NCI-H2227 treated with DMSO at 0.1 percent for 48 hours (cell line): ENCODE measurements around the gene VPS18.

Experiments
- DNase-seq: peaks from one replicate; lab custom pipeline; 2025; lab: John Stamatoyannopoulos, UW

The VPS18 gene

GRCh38 chr15:40902605-40903561 is 8.6 kb downstream of the VPS18 start:
- DNase-seq, result no peak

- DNase-seq, result no peak
Measured at GRCh38 chr15:40904552-40905201, 10.4 kb downstream of the VPS18 start.

DNA sequence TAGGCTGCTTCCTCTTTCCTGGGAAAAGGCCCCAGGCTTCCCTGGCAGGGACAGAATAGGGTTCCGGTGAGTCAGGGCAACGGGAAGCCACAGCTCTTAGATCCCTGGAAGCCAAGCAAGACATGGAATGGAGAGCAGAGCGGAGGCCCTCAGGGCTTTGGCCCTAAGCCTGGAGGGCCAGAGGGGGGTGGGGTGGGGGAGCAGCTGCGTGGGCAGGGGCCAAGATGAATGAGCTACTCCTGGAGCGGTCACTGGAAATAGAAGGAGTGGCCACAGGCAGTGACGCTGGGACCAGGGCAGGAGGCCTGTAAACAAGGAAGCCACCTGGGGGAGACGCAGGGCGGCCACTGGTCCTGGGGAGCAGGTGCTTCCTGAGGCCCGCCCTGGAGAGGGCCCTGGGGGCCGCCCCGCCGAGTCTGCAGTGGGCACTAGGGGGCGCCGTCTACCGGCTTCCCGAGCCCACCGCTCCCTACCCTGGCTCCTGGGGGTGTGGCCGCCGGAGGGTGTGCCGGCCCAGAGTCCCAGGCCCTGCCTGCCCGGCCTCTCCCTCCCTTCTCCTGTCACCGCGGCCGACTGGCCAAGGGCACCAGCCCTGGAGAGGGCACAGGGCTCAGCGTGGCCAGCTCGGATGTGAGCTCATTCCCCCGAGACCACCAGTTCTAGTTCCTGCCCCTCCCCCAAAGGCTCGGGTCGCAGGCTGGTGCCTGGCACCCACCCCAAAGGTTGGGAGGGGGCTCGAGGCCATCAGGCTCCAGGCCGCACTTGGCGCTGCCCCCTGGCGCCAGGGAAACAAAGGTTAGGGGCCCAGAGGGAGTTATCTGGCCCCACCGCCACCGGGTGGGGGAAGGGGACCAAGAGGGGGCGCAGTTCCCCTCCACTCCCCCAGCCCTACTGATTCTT is 12.1 kb downstream of the VPS18 start:
- DNase-seq, result peak; percentile 70

DNA sequence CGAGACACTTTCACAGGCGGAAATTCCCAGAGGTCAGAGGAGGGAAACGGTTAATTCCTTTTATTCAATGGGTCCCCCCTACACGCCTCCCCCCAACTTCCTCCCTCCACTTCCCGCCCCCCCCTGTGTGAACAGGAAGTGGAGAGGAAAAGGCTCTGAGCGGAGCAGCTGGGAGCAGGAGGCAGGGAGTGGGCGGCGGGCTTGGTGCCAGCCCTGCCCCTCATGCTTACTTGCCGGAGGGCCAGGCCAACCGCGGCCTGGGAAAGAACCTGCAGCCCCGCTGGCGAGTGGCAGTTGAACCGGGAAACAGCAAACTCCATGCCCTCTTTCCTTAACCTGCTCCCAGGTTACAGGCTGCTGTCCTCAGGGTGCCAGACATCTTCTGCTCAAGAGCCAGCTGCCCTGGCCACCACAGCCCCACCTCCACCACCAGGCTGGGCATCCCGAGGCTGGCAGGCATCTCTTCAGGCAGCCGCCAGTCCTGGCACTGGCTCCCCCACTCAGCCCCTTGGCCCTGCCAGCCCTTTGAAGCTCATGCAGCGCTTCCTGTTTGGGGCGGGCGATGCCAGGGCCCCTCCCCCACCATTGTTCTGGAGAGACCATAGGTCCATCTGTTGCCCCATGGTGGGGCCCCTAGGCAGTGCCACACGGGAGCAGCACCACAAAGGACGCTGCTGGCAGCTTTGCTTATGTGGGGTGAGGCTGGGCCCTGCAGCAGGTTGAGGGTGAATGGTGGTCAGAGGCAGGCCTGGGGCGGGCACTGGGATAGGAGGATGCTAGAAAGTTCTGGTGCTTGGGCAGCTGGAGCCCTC is 12.9 kb downstream of the VPS18 start:
- peak; percentile 45 for DNase-seq

- no peak for DNase-seq
Measured at GRCh38 chr15:40908095-40908494, 13.8 kb downstream of the VPS18 start.

GRCh38 chr15:40909662-40910630 is 15.7 kb downstream of the VPS18 start:
- DNase-seq, result no peak

GRCh38 chr15:40911141-40911540 is 16.9 kb downstream of the VPS18 start:
- DNase-seq, result peak; percentile 21

- no peak for DNase-seq
Measured at GRCh38 chr15:40911693-40912092, 17.4 kb downstream of the VPS18 start.

DNA sequence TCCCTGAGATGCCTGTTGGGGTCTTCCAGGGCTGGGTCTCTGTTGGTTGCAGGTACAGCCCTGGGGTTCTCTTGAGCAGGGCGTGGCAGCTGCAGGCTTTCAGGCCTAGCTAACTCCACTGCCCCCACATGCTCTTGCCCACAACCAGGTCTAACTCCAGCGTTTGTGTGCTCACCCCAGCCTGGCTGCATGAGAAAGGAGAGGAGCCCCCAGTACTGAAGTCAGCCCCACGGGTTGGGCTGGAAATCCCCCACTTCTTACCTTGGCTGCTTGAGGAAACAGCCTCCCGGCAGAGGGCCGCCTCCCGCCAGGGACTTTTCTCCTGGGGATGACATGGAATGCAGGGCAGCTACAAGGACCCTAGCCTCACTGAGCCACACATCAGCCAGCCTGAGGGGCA is 18.2 kb downstream of the VPS18 start:
- DNase-seq, result no peak

- no peak for DNase-seq
Measured at GRCh38 chr15:40914013-40914412, 19.8 kb downstream of the VPS18 start.

GRCh38 chr15:40914486-40914885 is 20.2 kb downstream of the VPS18 start:
- no peak for DNase-seq

DNA sequence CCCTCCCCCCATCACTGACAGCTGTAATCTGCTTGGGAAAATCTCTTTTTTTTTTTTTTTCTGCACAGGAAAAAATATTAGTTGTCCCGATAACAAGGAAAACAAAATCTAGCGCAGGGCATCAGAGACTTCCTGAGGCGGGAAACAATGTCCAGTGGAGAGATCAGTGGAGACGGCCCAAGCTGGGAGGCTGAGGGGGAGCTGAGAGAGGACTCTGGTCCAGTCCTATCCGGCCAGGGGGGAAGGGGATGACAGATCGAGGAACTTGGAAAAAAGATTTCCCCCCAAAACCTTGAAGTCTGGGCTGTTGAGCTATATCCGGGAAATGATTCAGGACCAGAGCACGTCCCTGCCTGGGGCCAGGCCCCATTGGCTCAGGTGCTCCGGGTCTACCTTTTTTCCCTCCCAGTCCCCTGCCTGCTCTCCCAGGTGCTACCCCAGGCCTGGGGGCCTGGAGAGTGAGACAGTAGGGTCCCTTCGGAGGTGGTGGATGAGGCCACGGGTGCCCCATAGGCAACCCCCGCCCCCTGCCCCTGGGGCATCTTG is 20.9 kb downstream of the VPS18 start:
- no peak for DNase-seq

DNA sequence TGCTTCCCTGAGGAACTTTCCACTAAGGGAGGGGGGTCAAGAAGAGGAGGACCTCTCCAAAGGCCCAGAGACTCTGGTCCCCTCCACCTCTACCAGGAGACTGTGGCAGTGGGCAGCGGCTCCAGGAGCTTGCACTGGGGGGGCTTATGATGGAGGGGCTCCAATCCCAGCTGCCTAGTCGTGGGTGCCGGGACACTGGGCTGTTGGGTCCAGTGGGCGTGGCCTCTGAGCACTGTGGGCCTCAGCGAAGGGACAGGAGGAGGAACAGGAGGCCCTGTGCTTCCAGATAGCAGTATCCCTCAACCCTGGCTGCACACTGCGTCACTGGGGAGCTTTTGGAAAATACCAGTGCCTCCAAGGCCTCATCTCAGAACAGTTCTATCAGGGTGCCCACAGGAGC is 21.4 kb downstream of the VPS18 start:
- no peak for DNase-seq

DNA sequence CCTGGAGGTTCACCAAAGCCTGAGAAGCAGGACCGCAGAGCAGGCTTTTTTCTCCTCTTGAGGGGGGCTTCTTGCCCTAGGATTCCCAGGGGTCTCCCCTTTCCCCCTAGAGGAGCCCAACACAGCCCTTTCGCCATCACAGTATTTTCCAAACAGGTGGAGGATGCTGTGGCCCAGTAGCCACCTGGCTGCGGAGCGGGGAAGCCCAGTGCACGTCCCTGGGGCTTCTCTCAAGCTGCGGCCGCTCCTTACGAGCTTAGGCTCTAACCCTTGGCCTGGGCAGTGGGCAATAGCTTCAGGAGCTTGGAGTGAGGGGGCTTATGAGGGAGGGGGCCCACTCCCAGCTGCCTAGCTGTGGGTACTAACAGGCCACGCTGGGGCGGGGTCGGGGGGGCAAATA is 23.3 kb downstream of the VPS18 start:
- DNase-seq, result no peak

DNA sequence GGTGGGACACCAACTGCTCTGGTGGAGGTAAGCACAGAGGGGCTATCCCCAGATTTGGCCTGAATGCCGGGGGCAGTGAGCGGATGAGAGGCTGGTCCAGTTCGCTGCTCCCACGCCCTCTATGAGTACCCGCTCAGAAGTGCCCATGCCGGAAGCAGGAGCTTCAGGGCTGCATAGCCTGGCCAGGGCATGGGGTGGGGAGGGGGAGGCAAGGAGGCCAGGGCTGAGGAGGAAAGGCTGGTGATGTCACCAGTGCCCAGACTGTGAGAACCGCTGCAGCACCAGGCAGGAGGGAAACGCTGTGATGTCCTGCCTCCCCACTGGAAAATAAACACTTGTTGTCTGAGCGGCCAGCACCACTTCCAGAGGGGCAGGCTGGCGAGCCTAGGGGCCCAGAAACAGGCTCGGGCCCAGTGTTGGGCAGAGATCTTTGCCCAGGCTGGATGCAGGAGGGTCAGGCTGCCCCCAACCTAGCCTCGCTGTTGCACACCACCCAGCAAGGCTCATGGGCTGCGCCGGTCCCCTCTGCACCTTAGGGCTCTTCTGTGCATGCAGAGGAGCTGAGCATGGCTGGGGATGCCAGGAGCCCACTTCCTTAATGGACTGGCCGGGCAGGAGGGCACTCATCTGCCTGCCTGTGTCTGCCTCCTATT is 24.0 kb downstream of the VPS18 start:
- no peak for DNase-seq

DNA sequence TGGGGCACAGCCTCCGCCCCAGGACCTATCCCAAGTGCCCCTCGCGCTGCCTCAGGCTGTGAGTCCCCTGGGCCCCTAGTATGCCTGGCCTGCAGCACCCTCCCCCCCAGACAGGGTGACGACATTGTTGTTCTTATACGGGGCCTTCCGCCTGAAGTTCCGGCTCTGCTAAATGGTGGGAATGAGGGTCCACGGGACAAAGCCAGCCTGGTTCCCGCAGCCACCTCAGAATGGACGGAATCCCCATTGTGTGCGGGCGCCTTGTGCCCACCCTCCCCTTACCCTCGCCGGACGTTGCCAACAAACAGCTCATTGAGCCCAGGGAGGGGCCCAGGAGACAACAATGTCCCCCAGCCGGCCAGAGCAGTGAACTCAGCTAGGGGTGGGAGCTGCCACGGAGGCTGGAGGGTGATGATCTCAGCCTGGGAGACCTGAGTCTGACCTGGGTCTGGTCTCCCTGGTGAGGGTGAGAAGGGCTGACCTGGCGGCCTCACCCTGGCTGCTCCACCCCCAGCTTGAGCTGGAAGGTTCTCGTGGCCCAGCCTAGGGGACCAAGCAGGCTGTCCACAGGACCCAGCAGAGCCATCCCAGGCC is 24.6 kb downstream of the VPS18 start:
- no peak for DNase-seq

DNA sequence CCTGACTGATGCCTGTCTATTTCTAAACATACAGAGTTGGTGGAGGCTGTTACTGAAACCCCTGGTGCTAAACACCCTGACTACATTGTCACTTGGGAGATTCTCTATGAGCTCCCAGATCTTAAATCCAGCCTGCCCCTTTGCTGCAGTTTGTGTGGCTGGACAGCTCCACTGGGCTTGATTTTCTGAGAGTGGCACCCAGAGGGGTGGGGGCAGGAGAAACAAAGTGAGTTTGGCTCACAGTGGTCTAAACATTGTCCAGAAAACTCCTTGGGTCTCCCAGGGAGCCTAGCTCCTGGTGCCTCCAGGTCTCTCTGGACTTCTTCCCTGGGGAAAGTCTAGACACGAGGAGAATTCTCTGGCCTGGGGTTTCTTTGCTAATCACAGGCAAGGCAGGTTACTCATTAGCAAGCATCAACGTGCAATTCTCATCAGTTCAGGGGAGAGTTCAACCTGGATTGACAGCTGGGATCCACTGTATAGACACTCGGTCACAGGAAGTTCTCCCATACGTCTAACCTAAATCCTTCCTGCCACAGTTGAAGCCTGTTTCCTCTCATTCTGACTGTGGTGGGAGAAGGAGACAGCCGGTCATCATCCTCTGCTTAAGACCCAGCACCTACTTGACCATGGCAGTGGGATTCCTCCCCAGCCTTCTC is 27.8 kb downstream of the VPS18 start:
- no peak for DNase-seq

GRCh38 chr15:40922608-40923005 is 28.4 kb downstream of the VPS18 start:
- no peak for DNase-seq
